Measurements from ENCODE around the gene MYH15.

Gene MYH15

DNA sequence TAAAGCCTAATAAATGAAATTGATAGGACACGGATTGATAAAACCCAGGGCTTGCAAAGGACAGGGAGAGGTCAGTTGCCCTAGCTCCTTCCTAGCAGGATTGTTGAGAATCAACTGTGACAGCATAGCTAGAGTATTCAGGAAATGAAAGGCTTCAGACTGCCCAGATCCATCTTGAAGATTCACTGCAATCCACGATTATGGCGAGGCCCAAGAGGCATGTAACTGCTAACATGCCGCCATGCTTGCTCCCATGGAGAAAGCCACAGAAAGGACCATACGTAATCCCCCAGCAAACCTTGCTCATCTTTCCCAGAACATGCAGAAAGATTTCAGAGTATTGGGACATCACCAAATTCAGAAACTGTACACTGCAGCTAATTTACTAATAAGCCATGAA, 41.3 kb downstream of the MYH15 start:
- no peak for DNase-seq

DNA sequence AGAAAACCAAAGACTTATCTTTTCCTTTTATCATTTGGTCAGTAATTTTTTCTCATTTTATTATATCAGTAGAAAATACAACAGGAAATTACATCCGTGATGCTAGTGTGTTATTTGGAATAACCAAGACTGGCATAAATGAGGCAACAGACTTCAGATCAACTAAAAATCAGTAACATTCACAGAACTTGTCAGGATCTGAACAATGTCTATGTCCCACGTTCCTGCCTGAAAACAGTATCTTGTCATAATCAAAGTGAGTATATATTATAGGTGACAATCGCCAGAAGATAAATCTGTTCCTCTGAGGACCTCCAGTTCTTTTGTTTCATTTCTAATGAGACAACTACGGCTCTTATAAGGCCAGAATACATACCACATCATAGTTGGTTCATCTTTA, 41.8 kb downstream of the MYH15 start:
- no peak for DNase-seq

DNA sequence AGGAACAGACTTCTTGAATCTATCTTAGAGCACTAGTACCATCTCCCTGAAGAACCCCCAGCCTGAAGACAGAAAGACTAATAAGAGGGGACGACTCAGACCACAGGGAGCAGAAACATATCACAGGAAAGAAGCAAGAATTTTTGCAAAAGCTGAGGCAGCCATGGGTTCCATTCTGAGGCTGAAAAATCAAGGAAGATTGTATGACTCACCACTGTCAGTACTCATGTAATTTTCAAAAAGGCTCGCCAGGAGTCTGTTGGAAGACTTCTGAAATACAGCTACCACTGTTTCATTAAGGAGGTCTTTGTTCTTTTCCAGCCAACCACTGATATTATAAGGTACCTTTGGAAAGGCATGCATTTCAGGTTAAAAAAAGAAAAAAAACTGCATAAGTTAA, 47.5 kb downstream of the MYH15 start:
- DNase-seq, result no peak

DNA sequence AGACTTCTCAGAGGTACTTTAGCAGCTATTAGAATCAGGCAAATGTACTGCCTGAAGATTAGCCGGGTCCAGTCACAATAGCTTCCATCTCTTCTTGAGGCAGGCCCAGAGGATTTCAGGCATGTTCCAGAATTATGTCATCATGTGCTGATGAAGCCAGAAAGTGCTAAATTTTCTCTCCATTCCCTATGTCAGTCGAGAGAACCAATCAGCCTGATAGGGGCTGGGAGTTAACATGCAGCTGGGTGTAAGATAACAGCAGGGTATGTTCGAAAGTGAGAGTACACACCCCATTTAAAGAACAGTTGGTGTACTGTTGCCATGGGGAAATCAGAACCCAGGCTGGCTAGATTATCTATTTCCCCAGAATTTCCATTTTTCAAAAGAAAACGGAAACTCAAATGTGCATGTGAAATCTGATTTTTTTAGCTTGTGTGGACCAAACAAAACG, 48.7 kb downstream of the MYH15 start:
- no peak for DNase-seq

DNA sequence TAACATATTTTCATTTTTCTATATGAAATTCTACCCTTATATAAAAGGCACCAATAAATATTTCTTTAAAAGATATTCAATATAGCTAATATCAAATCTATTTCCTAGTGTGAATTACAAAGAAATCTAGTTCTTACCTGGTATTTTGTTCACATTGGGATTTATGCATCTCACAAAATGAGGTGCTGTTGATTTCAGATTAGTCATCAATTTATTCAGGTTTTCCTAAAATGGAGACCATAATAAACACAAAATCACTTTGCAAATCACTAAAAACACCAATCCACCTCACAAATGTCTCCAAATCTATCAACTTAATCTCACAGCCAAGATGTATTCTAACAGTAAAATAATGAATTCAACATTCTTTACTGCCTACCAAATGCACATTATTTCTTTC, 51.2 kb downstream of the MYH15 start:
- no peak for DNase-seq

DNA sequence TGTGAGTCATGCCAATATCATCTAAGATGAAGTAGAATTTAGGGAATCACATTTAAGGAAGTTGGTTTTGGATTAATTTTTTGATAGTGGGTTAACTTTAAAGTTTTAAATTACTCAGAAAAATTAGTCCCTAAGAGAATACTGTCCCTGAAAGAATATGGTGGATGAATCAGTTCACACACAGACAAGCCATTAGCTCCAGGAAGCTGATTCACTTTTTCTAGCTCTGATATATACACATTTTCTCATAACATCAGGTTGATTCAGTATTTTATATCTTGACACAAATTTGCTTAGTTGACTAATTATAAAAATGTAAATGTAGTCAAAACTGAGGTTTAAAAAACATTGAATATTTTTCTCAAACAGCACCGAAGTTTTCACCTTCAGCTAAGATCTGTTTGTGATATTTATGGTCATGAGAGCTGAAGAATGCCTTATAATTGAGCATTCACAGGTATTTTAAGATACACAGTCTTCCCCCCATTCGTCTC, 55.1 kb downstream of the MYH15 start:
- DNase-seq, result no peak

DNA sequence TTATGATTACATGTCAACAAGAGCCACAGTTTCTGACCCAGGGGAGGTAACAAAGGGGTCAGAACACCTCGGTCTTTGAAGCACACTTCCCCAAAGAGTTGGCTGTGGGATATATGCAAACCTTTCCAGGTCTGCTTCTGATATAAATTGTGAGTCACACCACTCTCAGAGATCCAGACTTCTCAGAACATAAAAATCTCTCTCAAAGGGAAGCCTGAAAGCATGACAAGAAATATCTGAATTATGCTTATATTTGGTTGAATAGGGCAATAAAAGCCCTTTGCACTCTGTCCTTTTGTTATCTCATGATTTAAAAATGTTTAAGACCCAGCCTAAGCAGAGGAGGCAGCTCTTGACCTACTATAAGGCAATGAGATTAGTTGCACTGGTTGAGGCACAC, 56.8 kb downstream of the MYH15 start:
- DNase-seq, result no peak

DNA sequence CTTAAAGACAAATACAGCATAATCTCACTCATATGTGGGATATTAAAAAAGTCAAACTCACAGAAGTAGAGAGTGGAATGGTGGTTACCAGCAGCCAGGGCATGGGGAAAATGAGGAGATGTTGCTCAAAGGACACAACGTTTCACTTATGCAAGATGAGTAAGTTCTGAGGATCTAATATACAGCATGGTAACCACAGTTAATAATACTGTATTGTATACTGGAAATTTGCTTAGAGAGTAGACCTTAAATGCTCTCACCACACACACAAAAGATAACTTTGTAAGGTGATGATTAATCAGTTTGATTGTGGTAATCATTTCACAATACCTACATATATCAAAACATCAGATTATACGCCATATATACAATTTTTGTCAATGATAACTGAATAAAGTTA, 60.0 kb downstream of the MYH15 start:
- DNase-seq, result no peak

DNA sequence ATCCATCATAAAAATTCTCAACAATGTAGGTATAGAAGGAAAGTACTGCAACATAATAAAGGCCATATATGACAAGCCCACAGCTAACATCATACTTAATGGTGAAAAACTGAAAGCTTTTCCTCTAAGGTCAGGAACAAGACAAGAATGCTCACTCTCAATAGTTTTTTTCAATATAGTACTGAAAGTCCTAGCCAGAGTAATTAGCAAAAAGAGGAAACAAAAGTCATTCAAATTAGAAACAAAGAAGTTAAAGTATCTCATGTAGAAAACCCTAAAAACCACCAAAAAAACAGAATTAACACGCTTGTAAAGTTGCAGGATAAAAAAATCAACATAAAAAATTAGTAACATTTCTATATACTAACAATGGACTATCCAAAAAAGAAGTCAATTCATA, 61.8 kb downstream of the MYH15 start:
- DNase-seq, result no peak

DNA sequence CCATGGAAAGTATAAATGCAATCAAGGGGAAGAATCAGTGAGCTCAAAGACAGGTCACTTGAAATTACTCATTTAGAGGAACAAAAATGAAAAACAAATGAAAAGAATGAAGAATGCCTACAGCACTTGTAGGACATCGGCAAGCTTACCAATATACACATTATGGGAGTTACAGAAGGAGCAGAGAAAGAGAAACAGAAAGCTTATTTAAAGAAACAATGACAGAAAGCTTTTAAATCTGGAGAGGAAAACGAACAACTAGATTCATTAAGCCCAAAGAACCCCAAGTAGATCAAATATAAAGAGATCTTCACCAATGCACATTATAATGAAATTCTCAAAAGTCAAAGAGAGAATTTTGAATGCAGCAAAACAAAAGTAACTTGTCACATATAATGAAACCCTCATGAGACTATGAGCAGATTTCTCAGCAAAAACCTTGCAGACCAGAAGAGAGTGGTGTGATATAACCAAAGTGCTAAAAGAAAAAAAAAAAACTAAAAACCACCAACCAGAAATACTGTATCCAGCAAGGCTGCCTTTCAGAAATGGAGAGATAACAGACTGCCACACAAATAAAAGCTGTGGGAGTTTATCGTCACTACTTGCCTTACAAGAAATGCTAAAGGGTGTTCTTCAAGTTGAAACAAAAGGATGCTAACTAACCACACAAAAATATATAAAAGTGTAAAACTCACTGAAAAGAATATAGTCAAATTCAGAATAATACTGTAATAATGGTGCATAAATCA, 63.1 kb downstream of the MYH15 start:
- no peak for DNase-seq

DNA sequence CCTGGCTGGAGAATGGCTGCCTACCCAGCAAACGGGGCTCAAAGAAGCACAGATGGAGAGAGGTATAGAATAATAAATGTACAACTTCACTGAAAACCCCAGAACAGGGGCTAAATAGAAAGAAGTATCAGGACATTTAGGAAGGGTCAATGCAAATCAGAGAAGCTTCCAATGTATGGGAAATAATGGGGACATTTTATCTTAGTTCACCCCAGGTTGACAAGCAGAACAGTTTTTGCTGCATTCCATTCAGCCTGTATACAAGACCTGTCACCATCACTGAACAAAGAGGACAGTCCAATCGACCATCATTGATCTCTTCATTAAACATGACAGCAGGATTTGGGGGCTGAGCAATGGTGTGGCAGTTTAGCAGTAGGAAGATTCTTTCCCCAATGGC, 68.1 kb downstream of the MYH15 start:
- DNase-seq, result no peak

DNA sequence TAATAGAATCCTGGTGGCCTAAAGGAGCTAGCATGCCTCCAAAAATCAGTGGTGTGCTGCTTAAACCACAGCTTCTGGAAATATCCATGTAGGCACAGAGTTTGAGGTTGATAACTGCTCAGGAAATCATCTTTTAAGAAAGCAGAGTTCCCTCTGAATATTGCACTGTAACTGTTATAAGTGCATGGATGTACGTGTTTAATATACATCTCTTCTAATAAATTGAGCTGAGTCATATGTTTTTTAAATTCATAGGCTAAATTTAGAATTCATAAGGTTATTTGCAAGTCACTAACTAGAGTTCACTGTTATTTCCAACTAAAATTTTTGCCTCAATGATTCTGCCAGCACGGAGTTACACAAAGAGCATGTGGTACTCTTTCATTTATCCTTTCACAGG, 68.9 kb downstream of the MYH15 start:
- no peak for DNase-seq

DNA sequence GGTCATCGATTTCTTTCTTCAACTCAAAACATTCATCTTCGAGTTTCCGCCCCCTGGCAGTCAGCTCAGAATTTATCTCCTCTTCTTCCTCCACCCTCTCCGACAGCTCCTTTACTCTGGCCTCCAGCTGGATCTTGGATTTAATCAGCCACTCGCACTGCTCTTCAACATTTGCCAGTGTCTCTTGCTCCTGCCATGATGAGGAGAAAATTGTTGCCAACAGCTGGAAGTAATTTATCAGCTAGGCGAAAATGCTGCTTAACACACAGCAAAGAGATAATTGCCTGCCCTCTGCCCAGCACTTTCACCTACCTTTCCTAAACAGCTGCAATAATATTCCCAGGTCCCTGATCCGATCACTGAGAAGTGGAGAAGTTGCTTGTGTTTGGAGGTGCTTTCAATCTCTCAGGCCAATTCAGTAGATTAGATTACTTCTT, 69.3 kb downstream of the MYH15 start:
- DNase-seq, result no peak

DNA sequence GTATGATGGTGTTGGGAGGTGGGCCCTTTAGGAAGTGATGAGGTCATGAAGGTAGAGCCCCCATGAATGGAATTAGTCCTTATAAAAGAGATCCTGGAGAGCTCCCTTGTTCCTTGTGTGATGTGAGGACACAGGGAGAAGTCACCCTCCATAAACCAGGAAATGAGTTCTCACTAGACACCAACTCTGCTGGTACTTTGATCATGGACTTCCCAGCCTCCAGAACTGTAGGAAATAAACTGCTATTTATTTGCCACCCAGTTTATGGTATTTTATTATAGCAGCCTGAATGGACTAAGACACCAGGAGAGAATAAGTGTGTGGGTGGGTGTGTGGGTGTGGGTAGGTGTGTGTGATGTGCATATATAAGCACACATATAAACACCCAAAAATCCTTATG, 71.9 kb downstream of the MYH15 start:
- no peak for DNase-seq

DNA sequence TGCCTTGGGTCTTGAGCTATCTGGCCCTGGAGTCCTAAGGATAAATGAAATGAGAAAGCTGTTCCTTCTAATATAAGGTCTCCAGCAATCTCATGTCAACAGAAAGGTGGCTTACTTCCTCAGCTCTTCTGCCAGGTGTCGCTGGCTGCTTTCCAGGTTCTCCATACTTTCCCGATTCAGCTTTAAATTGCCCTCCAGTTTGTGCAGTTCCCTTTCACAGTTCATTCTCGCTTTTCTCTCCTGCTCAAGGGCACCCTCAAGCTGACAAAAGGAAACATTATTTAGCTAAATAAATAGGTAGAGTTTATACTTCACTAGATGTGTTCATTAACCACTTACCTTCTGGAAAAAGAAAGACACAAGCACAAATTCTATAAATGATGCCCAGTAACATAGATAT, 73.0 kb downstream of the MYH15 start:
- DNase-seq, result no peak

DNA sequence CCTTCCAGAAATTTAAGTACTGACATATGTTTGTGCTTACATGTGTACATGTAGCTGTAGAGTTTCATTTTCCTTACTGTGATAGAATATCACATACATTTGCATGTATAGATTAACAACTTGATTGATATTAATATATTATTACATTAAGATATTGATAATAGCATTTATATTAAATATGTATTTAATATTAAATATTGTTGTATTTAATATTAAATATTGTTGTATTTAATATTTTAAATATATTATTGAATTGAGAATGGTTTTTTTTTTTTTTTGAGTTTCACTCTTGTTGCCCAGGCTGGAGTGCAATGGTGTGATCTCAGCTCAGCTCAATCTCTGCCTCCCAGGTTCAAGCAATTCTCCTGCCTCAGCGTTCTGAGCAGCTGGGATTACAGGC, 76.5 kb downstream of the MYH15 start:
- no peak for DNase-seq

DNA sequence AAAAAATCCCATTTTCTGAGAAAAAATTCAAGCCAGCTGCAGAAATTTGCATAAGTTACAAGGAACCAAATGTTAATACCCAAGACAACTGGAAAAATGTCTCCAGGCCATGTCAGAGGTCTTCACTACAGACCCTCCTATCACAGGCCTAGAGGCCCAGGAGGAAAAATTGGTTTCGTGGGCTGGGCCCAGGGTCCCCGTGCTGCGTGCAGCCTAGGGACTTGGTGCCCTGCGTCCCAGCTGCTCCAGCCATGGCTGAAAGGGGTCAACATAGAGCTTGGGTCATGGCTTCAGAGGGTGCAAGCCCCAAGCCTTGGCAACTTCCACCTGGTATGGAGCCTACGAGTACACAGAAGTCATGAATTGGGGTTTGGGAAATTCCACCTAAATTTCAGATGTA, 78.0 kb downstream of the MYH15 start:
- DNase-seq, result no peak

DNA sequence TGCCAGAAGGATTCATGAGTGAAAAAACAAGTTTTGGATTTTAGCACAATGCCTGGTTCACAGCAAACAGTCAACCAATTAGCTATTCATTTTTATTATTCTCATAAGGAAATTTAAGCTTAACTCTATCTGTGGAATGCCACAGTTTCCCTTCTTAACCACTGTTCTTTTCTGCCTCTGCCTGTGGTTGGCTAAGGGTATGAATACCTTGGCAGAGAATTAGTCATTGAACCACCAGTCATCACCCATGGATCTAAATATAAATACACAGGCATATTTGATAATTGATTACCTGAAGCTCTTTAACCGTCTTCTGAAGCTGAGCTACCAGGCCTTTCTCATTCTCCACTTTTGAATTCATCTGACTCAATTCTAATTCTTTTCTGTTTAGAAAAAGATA, 79.9 kb downstream of the MYH15 start:
- DNase-seq, result no peak

DNA sequence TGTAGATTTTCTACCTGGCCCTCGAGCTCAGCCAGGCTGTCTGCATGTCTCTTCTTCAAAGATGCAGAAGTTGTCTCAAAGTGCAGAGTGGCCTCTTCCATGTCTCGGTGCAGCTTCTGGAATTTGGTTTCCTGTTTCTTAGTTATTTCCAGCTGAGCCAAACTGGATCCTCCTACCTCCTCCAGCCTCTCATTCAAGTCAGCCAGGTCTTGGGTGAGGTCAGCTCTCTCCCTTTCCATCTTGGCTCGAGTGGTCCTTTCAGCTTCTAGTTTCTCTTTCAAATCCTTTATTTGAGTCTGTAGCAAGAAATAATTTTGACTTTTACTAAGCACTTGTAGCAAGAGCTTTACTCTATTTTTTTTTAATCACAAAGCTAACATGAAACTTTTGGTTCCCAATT, 81.8 kb downstream of the MYH15 start:
- DNase-seq, result no peak

DNA sequence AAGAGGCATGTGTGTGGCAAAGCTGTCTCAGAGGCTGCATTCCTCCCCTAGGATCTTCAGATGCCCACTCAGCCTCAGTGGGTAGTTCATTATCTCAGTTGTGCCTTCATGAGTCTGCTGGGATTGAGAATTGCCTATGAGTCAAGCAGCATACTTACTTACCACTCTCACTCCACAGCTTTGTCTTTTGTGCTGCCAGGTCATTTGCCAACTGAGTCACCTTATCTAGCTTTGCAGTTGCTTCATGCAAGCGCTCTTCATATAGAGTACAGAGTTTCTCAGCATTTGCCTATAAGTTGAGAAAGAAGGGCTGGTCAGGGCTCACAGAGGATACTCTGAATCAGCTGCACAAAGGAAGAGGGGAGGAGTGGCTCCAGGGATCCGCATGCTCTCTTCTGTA, 89.5 kb downstream of the MYH15 start:
- DNase-seq, result no peak

DNA sequence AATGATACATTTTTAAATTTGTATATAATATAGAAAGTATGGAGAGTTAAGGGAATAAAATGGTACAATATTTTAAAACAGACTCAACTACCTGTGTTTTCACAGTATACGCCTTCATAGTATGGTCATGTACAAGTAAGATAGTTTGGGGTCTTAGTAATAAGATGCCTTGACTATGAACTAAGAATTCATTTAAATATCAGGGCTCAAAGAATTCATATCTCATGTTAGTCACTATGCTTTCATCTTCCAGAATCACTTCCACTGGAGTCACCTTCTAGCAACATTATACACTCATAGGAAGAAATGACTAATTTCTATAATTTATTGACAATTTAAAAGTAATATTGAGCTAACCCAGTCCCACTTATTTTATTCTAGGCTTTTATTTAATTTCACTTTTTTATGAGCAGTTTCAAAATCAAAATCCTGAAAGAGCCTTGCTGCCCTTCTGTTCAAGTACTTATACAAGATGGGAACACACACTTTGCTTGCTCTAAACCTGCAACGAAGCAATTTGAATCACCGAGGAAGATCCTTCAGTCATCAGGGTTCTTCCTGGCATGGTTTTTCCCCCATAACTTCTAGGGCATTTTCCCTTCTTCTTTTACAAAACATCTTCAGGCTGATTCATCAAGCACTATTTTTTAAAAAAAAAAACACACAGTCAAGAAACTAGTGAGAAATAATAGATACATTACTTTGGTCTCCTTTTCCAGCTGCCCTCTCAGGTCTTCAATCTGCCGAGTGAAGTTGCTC, 94.1 kb downstream of the MYH15 start:
- no peak for DNase-seq

DNA sequence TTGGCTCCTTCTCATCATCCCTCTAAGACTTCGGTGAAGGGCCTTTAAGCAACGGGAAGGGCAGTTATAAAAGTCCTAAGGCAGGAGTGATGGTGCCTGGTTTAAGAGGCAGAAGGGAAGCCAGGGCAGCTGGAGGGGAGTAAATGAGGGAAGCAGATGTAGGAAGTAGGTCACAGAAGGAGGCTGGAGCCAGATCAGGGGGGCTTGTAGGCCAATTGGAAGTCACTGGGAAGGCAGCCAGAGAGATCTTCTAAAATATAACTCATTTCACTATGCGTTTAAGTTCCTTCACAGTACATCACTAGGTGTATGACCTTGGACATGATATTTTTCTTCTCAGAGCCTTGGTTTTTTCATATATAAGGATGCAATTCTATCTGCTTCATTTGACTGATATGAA, 94.7 kb downstream of the MYH15 start:
- DNase-seq, result no peak

DNA sequence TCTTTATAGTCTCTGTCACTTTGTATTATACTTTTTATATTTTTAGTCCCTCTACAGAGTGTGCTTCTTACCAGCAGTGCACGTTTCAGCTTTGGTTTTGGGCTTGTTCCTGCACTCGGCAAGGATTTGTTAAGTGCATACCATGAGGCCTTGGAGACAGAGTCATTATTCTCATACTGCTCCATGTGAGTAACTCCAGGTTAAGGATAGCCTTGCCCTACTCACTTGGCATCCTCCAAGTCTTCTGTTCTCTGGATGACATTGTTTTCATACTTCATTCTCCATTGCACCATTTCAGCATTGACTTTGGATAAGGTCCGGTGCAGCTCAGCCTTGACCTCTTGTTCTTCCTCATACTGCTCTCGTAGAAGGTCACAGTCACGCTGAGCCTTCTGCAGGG, 96.4 kb downstream of the MYH15 start:
- DNase-seq, result no peak

DNA sequence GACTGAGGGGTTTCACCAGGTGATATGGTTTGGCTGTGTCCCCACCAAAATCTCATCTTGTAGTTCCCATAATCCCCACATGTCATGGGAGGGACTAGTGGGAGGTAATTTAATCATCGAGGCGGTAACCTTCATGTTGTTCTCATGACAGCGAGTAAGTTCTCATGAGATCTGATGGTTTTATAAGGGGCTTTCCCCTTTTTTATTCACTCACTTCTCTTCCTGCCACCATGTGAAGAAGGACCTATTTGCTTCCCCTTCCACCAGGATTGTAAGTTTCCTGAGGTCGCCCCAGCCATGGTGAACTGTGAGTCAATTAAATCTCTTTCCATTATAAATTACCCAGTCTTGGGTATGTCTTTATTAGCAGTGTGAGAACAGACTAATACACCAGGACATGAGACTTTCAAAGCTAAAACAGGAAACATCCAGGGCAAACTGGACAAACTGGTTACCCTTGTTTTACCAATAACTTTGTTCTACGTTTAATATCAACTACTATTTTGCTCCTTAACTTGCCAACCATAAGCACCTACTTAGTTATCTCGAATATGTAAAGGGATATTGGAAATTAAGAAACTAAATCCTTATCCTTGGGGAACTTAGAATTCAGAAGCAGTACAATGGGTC, 98.2 kb downstream of the MYH15 start:
- DNase-seq, result no peak

All from AML-193 (cell line).